ENCODE results near the gene SCUBE2.

GRCh38 chr11:9094420-9094819 lies 3.0 kb upstream of the SCUBE2 start:
- TF ChIP-seq, protein P1, sequence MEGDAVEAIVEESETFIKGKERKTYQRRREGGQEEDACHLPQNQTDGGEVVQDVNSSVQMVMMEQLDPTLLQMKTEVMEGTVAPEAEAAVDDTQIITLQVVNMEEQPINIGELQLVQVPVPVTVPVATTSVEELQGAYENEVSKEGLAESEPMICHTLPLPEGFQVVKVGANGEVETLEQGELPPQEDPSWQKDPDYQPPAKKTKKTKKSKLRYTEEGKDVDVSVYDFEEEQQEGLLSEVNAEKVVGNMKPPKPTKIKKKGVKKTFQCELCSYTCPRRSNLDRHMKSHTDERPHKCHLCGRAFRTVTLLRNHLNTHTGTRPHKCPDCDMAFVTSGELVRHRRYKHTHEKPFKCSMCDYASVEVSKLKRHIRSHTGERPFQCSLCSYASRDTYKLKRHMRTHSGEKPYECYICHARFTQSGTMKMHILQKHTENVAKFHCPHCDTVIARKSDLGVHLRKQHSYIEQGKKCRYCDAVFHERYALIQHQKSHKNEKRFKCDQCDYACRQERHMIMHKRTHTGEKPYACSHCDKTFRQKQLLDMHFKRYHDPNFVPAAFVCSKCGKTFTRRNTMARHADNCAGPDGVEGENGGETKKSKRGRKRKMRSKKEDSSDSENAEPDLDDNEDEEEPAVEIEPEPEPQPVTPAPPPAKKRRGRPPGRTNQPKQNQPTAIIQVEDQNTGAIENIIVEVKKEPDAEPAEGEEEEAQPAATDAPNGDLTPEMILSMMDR (IDR thresholded peaks at IDR 0.05; ENCODE audit: low read depth, low read length) = no peak
- TF ChIP-seq, protein P2, sequence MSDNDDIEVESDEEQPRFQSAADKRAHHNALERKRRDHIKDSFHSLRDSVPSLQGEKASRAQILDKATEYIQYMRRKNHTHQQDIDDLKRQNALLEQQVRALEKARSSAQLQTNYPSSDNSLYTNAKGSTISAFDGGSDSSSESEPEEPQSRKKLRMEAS (IDR thresholded peaks at IDR 0.05; ENCODE audit: low read depth, low read length) = no peak
